NOMO-1 (cell line): ENCODE data around the gene KMT2B.

Experiments used
- DNase-seq, 2 experiments: peaks; one replicate each; lab custom pipeline; 2025; ENCODE audit not compliant: unreplicated experiment in 2 of 2; lab: John Stamatoyannopoulos, UW

KMT2B gene

DNA sequence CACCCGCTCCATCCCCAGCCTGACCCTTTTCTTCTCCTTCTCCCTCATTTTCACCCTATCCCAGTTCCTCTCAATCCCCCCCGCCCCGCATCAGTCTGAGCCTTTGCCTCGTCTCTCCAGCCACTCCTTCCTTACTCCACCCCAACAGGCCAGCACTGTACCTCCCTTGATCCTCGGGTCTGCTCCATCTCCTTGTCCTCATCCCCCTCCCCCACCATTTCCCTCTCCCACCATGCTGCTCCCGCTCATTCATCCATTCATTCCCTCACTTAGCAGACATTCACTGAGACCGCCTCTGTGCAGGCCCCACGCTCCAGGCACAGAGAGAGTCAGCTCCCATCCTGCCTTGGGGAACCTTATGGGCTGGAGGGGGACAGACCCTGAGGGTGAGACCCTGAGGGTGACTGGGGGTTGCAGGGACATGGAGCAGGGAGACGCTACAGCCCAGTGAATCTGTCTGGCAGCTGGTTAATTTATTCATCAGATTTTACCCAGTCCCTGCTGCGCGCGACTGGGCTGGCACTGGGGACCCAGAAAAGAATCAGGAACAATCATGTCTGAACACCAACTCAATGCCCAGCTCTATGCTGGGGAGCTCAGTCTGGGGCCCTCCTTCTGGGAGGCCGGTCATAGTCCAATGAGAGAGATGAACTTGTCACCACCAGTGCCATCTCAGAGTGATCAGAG is 58.4 kb downstream of the KMT2B start:
- DNase-seq, result no peak

DNA sequence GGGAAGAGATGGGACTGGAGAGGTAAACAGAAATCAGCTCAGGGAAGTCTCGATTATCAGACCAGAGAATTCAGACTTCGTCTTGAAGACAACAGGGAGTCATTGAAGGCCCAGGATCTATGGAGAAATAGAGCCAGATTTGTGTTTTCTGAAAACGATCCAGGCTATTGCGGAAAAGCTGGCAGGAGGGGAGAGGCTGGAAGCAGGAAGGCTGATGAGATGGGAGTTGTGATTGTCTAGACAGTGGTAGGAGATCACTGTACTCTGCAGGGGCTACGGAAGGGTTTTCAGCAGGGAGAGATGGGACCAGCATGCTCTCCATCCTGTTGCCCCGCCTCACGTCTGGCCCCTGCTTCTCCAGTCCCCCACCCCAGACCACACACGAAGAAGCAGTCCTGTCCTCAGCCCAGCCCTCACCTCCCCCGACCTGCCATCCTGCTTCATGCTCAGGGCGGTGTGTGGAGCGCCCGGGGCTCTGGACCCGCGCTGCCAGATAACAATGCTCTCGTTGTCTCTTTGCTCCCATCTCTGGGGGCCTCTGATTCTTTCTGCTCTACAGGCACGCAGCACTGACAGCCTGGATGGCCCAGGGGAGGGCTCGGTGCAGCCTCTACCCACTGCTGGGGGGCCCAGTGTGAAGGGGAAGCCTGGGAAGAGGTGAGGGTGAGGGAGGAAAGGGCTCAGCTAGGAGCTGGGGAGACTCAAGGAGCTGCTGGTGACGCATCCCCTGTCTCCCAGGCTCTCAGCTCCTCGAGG is 59.5 kb downstream of the KMT2B start:
- no peak for DNase-seq

GRCh38 chr19:35777961-35778360 is 60.2 kb downstream of the KMT2B start:
- no peak for DNase-seq

DNA sequence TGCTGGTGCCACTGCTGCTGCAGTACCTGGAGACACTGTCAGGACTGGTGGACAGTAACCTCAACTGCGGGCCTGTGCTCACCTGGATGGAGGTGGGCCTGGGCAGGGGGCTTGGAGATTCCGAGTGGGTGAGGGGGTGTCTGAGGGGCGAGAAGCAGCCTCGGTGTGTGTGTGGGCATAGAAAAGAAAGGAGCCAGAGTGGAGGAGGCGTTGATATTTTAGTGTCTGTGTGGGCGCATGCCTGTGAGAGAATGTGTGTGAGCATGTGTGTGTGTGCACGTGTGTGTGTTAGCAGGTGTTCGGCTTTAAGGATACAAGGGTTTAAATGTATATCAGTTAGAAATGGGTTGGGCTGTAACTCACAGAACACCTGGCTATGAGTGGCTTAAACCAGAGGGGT is 61.2 kb downstream of the KMT2B start:
- DNase-seq, result no peak

DNA sequence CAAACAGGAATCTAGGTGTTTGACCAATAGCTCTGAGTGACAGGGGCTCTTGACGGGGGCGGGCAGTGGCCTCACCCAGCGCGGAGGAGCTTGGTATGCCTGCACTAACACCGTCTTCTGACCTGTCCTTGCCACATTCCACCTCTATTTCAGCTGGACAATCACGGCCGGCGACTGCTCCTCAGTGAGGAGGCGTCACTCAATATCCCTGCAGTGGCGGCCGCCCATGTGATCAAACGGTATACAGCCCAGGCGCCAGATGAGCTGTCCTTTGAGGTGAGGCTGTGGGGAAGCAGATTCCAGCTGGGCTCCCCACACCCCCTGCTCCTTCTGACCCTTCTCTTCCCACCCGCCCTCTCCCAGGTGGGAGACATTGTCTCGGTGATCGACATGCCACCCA is 62.3 kb downstream of the KMT2B start:
- DNase-seq, result no peak

- no peak for DNase-seq
Observed at GRCh38 chr19:35780717-35781116, 62.9 kb downstream of the KMT2B start.

DNA sequence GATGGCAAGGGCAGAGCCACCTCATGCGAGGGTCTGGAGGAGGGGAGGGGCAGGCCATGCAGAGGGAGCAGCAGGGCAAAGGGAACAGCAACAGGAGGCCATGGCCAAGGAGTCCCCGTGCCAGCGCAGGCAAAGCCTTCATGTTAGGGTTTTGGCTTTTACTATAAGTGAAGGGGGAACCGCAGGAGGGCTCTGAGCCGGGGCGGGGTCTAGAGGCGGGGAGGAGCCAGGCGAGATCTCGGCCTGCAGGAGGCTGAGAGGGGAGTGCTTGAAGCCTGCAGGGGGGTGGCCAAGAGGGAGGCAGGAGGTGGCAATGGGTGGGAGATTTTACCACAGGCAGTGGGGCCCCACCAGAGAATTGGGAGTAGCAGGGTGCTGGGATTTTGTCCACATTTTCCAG is 63.8 kb downstream of the KMT2B start:
- no peak for DNase-seq

DNA sequence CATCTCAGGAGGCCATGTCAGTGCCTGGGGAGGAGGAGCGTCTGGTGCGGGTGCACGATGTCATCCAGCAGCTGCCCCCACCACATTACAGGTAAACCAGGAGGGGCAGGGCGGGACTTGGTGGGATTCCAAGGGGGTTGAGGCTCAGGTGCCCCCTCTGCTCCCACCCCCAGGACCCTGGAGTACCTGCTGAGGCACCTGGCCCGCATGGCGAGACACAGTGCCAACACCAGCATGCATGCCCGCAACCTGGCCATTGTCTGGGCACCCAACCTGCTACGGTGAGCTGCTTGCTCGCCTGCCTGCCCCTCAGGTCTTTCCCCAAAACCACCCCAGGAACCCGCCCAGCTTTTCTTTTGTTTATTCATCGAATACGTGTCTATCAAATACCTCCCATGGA is 64.8 kb downstream of the KMT2B start:
- DNase-seq, result no peak

- DNase-seq, result no peak
Observed at GRCh38 chr19:35783469-35784434, 65.9 kb downstream of the KMT2B start.

- DNase-seq, result no peak
Observed at GRCh38 chr19:35784503-35785338, 66.9 kb downstream of the KMT2B start.

- DNase-seq, result no peak
Observed at GRCh38 chr19:35785339-35785627, 67.5 kb downstream of the KMT2B start.

- no peak for DNase-seq
Observed at GRCh38 chr19:35786299-35787160, 68.7 kb downstream of the KMT2B start.

DNA sequence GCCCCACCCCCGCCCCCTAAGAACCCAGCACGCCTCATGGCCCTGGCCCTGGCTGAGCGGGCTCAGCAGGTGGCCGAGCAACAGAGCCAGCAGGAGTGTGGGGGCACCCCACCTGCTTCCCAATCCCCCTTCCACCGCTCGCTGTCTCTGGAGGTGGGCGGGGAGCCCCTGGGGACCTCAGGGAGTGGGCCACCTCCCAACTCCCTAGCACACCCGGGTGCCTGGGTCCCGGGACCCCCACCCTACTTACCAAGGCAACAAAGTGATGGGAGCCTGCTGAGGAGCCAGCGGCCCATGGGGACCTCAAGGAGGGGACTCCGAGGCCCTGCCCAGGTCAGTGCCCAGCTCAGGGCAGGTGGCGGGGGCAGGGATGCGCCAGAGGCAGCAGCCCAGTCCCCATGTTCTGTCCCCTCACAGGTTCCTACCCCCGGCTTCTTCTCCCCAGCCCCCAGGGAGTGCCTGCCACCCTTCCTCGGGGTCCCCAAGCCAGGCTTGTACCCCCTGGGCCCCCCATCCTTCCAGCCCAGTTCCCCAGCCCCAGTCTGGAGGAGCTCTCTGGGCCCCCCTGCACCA is 69.5 kb downstream of the KMT2B start:
- DNase-seq, result no peak
